Spleen (tissue), 11 donors: ENCODE data around the gene PSMD13. TPM values are rescaled to one million over a fixed set of nuclear protein-coding genes. Genes with fewer than 3 reads are reported as not detected.
A peak's percentile ranks its signal among the peaks of the same experiment; 100 is the strongest.

Experiments used
- DNase-seq: peaks from one replicate; pipeline ENCODE4 v3.0.0-alpha.2; 2020
- H3K27ac ChIP-seq, 8 donors: fragments of 200-600 bp; sonication (generic) in 7 of 8; 1 replicate in 4 of 8; 2 replicates in 4 of 8; pipeline versions ENCODE4 v1.5.0 to v1.8.0; 2016 to 2021; ENCODE audit warnings: inconsistent platforms in 4 of 8, mild to moderate bottlenecking in 4 of 8, moderate library complexity in 1 of 8
- H3K27me3 ChIP-seq, 7 donors: fragments of 200-600 bp; sonication (generic) in 6 of 7; replicated peaks in 1 of 7; 1 replicate in 4 of 7; 2 replicates in 3 of 7; pipeline versions ENCODE4 v1.5.0 to v1.8.0; 2016 to 2021; ENCODE audit warnings: inconsistent platforms in 3 of 7, mild to moderate bottlenecking in 1 of 7
- H3K36me3 ChIP-seq, 6 donors: fragments of 200-600 bp; sonication (generic) in 5 of 6; 1 replicate in 4 of 6; 2 replicates in 2 of 6; pipeline versions ENCODE4 v1.5.0 to v1.8.0; 2016 to 2021; ENCODE audit warnings: inconsistent platforms in 2 of 6
- H3K4me1 ChIP-seq, 6 donors: fragments of 200-600 bp; sonication (generic) in 5 of 6; 1 replicate in 3 of 6; 2 replicates in 3 of 6; pipeline versions ENCODE4 v1.5.0 to v1.8.0; 2016 to 2021; ENCODE audit warnings: inconsistent platforms in 3 of 6
- H3K4me3 ChIP-seq, 8 donors: fragments of 200-600 bp; sonication (generic) in 7 of 8; 1 replicate in 4 of 8; 2 replicates in 4 of 8; pipeline versions ENCODE4 v1.5.0 to v1.8.0; 2016 to 2021; ENCODE audit warnings: inconsistent platforms in 4 of 8, mild to moderate bottlenecking in 4 of 8, moderate library complexity in 2 of 8
- H3K9me3 ChIP-seq, 8 donors: fragments of 200-600 bp; sonication (generic) in 7 of 8; 1 replicate in 4 of 8; 2 replicates in 4 of 8; pipeline versions ENCODE4 v1.5.0 to v1.8.0; 2016 to 2021; ENCODE audit warnings: inconsistent platforms in 4 of 8
- CTCF ChIP-seq, 11 experiments: fragments of 200-600 bp in 7 of 11; fragments of 450-650 bp in 4 of 11; sonication (generic) in 4 of 11; IDR thresholded peaks in 8 of 11; conservative IDR thresholded peaks in 3 of 11; 1 replicate in 7 of 11; 2 replicates in 4 of 11; pipeline versions ENCODE4 v1.4.0 to v1.8.0; 2016 to 2021; ENCODE audit warnings: antibody characterized with exemption in 11 of 11, inconsistent platforms in 4 of 11, mild to moderate bottlenecking in 1 of 11
- POLR2A ChIP-seq, 3 donors: fragments of 450-650 bp; IDR thresholded peaks; one replicate each; pipeline ENCODE4 v1.5.1; 2017; ENCODE audit warnings: antibody characterized with exemption in 3 of 3, mild to moderate bottlenecking in 1 of 3
- POLR2AphosphoS5 ChIP-seq, 3 donors: sonication (generic); formaldehyde crosslinking; IDR thresholded peaks; one replicate each; pipeline ENCODE4 v1.5.1; 2017; ENCODE audit warnings: antibody characterized with exemption in 3 of 3
- WGBS, 5 donors: extraction: QIAGEN DNeasy Blood & Tissue Kit in 3 of 5; methylation state at CpG; one replicate each; pipeline versions ENCODE4 v1.1.5 to v1.1.7; 2013 to 2018; 5-methylcytosine and 5-hydroxymethylcytosine counted together
- intact Hi-C: fragments of 100-400 bp; cut with DNase I; formaldehyde crosslinking; loops from one replicate; pipeline ENCODE4 v1.15.0; 2023; ENCODE audit warnings: low total_unique reads
- polyA plus RNA-seq, 3 donors: library from polyadenylated mRNA; stranded (reverse); fragments of 200-250 nt; gene quantifications; one replicate each; pipeline ENCODE4 v1.2.1, GENCODE V29; 2013
- total RNA-seq, 7 donors: library from RNA; depleted of rRNA in 3 of 7; stranded (reverse); fragments of >200 nt in 3 of 7; fragmentation: NEBNext Ultra II Directional in 4 of 7; extraction: Animal tissue kit (Norgen Biotek cat#: 25700) in 4 of 7; gene quantifications; one replicate each; pipeline versions ENCODE4 v1.1.0 to v1.2.1, GENCODE V29; 2016 to 2021
- donor health status: healthy with polysubstance abuse.
- donor health status: DM: no; HTN: no; CAD: no; lungs with moderate emphysema.
- donor health status: DM: no; HTN: no; CAD: no.
- donor health status: Bipolar disorder and iron deficiency.
- donor health status: healthy.
- donor health status: DM: no; HTN: no; CAD: no.
- donor health status: DM: yes; HTN: yes; CAD: no.

The PSMD13 gene
- total and polyA plus RNA-seq, 10 donors = 93.6 to 229 (median 102) TPM

GRCh38 chr11:256952-257737 lies 20.4 kb downstream of the PSMD13 start:
- 65 to 76% (median 69%) methylated on average over 11 to 14 of the region's 14 CpGs for WGBS, 5 donors
- no peak for DNase-seq

GRCh38 chr11:257766-258493 lies 21.2 kb downstream of the PSMD13 start:
- intact Hi-C loops = loop anchor here (10.0 kb wide), 1 partner anchor 107 kb away; the partner anchor contains the start of gene B4GALNT4
- no peak overlapping the region for H3K27ac ChIP-seq
- H3K27me3 ChIP-seq = no peaks in the 10 kb centered on the region
- no peak overlapping the region for H3K4me3 ChIP-seq
- H3K36me3 ChIP-seq = peaks cover 0 to 11% (median 10%) of the 10 kb centered on the region in 6 donors
- 70 to 86% (median 80%) methylated on average over 15 of the region's 15 CpGs for WGBS, 5 donors
- DNase-seq = no peak
- H3K9me3 ChIP-seq = peaks cover 0 to 5% (median 0%) of the 10 kb centered on the region in 8 donors
- TF ChIP-seq POLR2A (IDR thresholded peaks at IDR 0.05) (no peak), CTCF (IDR thresholded peaks at IDR 0.05 in 8 of 11, conservative IDR thresholded peaks at IDR 0.05 in 3 of 11) (peak in 1 of 11 experiments; percentile 13)
- peaks cover 0 to 15% (median 2%) of the 10 kb centered on the region in 6 donors for H3K4me1 ChIP-seq

More at GRCh38 chr11:256952-257737, 20.4 kb downstream of the PSMD13 start:
- Histone ChIP-seq H3K27ac (no peak overlapping the region), H3K4me3 (no peak overlapping the region), H3K36me3 (peaks cover 0 to 19% (median 17%) of the 10 kb centered on the region in 6 donors), H3K9me3 (peaks cover 0 to 5% (median 0%) of the 10 kb centered on the region in 8 donors), H3K27me3 (no peaks in the 10 kb centered on the region), H3K4me1 (peaks cover 0 to 15% (median 2%) of the 10 kb centered on the region in 6 donors)
- intact Hi-C loops = loop anchor here (10.0 kb wide), 1 partner anchor 108 kb away; the partner anchor contains the start of gene B4GALNT4
- no peak for TF ChIP-seq CTCF (IDR thresholded peaks at IDR 0.05 in 8 of 11, conservative IDR thresholded peaks at IDR 0.05 in 3 of 11)
- TF ChIP-seq POLR2A (IDR thresholded peaks at IDR 0.05) = no peak
- TF ChIP-seq POLR2AphosphoS5 (IDR thresholded peaks at IDR 0.05) = no peak

- DNase-seq = no peak
- H3K36me3 ChIP-seq = no peaks in the 10 kb centered on the region
- H3K4me3 ChIP-seq = no peak overlapping the region
- TF ChIP-seq CTCF (IDR thresholded peaks at IDR 0.05 in 8 of 11, conservative IDR thresholded peaks at IDR 0.05 in 3 of 11) = no peak
- TF ChIP-seq POLR2A (IDR thresholded peaks at IDR 0.05) = no peak
- no peak for TF ChIP-seq POLR2AphosphoS5 (IDR thresholded peaks at IDR 0.05)
- H3K27me3 ChIP-seq = no peaks in the 10 kb centered on the region
- no peak overlapping the region for H3K27ac ChIP-seq
- 51 to 70% (median 68%) methylated on average over 10 of the region's 10 CpGs for WGBS, 5 donors
- peaks cover 0 to 5% (median 0%) of the 10 kb centered on the region in 8 donors for H3K9me3 ChIP-seq
- H3K4me1 ChIP-seq = peaks cover 0 to 15% (median 2%) of the 10 kb centered on the region in 6 donors
- intact Hi-C loops = loop anchor here (10.0 kb wide), 1 partner anchor 105 kb away; the partner anchor contains the start of gene B4GALNT4
Observed at GRCh38 chr11:259413-259812, 22.6 kb downstream of the PSMD13 start.
